ENCODE data around the gene GIPC1. TPM values are rescaled to one million over a fixed set of nuclear protein-coding genes. Genes with fewer than 3 reads are reported as not detected.
A peak's percentile ranks its signal among the peaks of the same experiment; 100 is the strongest.

Gene GIPC1
- total RNA-seq, 2 donors from 2014 or later: 68.6 to 72.6 TPM

- Mint-ChIP-seq H3K27me3 (ENCODE audit: insufficient read depth) (peaks cover 20% of the 10 kb centered on the region), H3K4me1 (peaks cover 6% of the 10 kb centered on the region), H3K4me3 (peak within 1 kb of the TSS; percentile 69), H3K36me3 (ENCODE audit: low read depth) (no peaks in the 10 kb centered on the region), H3K27ac (no peak within 1 kb of the TSS), H3K9me3 (no peaks in the 10 kb centered on the region)
- Histone ChIP-seq H3K27me3 (ENCODE audit: control insufficient read depth, insufficient read depth, low read length, poor library complexity, severe bottlenecking) (no peaks in the 10 kb centered on the region), H3K4me3 (ENCODE audit: low read length) (peak within 1 kb of the TSS; percentile 86), H3K4me1 (ENCODE audit: control insufficient read depth, insufficient read depth, low read length) (no peaks in the 10 kb centered on the region), H3K9ac (ENCODE audit: extremely low read depth, low read length, poor library complexity, severe bottlenecking) (peak within 1 kb of the TSS; percentile 49), H3K9me3 (ENCODE audit: control insufficient read depth, low read length) (no peaks in the 10 kb centered on the region), H3K36me3 (ENCODE audit: control insufficient read depth, insufficient read depth, low read length) (peaks cover 8% of the 10 kb centered on the region), H3K27ac (ENCODE audit: low read depth, low read length) (no peak within 1 kb of the TSS)
- TF ChIP-seq, protein P1, sequence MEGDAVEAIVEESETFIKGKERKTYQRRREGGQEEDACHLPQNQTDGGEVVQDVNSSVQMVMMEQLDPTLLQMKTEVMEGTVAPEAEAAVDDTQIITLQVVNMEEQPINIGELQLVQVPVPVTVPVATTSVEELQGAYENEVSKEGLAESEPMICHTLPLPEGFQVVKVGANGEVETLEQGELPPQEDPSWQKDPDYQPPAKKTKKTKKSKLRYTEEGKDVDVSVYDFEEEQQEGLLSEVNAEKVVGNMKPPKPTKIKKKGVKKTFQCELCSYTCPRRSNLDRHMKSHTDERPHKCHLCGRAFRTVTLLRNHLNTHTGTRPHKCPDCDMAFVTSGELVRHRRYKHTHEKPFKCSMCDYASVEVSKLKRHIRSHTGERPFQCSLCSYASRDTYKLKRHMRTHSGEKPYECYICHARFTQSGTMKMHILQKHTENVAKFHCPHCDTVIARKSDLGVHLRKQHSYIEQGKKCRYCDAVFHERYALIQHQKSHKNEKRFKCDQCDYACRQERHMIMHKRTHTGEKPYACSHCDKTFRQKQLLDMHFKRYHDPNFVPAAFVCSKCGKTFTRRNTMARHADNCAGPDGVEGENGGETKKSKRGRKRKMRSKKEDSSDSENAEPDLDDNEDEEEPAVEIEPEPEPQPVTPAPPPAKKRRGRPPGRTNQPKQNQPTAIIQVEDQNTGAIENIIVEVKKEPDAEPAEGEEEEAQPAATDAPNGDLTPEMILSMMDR (conservative IDR thresholded peaks at IDR 0.05): no peak
- peak; percentile 84 for DNase-seq
- WGBS, 2 experiments (ENCODE audit: insufficient coverage in 1 of 2, insufficient read length in 1 of 2): 2 to 31% methylated on average over 8 to 81 of the region's 85 CpGs
These were observed 63.0 kb downstream of the GIPC1 start, which contains the start of gene PKN1 for GRCh38 chr19:14432791-14433553. TSS of gene PKN1 (plus strand) at chr19:14433306. CDS start at chr19:14433522, 216 bp downstream.

- no peak for DNase-seq
- no peak overlapping the region for H3K27ac Mint-ChIP-seq
- no peaks in the 10 kb centered on the region for H3K36me3 ChIP-seq (ENCODE audit: control insufficient read depth, insufficient read depth, low read length)
- H3K4me3 Mint-ChIP-seq: no peak overlapping the region
- no peaks in the 10 kb centered on the region for H3K4me1 ChIP-seq (ENCODE audit: control insufficient read depth, insufficient read depth, low read length)
- no peaks in the 10 kb centered on the region for H3K27me3 ChIP-seq (ENCODE audit: control insufficient read depth, insufficient read depth, low read length, poor library complexity, severe bottlenecking)
- no peak overlapping the region for H3K9ac ChIP-seq (ENCODE audit: extremely low read depth, low read length, poor library complexity, severe bottlenecking)
- peaks cover 25% of the 10 kb centered on the region for H3K27me3 Mint-ChIP-seq (ENCODE audit: insufficient read depth)
- H3K9me3 Mint-ChIP-seq: no peaks in the 10 kb centered on the region
- H3K36me3 Mint-ChIP-seq (ENCODE audit: low read depth): no peaks in the 10 kb centered on the region
- peaks cover 6% of the 10 kb centered on the region for H3K4me1 Mint-ChIP-seq
- WGBS, 2 experiments (ENCODE audit: insufficient coverage in 1 of 2, insufficient read length in 1 of 2): 81 to 100% methylated on average over 1 to 3 of the region's 3 CpGs
- no peak overlapping the region for H3K27ac ChIP-seq (ENCODE audit: low read depth, low read length)
- no peak overlapping the region for H3K4me3 ChIP-seq (ENCODE audit: low read length)
- TF ChIP-seq, protein P1 (conservative IDR thresholded peaks at IDR 0.05): no peak
- no peaks in the 10 kb centered on the region for H3K9me3 ChIP-seq (ENCODE audit: control insufficient read depth, low read length)
These were observed 65.2 kb downstream of the GIPC1 start for GRCh38 chr19:14430712-14431111.

GRCh38 chr19:14428882-14429416, 67.0 kb downstream of the GIPC1 start:
- H3K9me3 Mint-ChIP-seq: no peaks in the 10 kb centered on the region
- Histone ChIP-seq H3K27ac (ENCODE audit: low read depth, low read length) (no peak overlapping the region), H3K27me3 (ENCODE audit: control insufficient read depth, insufficient read depth, low read length, poor library complexity, severe bottlenecking) (no peaks in the 10 kb centered on the region), H3K4me1 (ENCODE audit: control insufficient read depth, insufficient read depth, low read length) (no peaks in the 10 kb centered on the region), H3K36me3 (ENCODE audit: control insufficient read depth, insufficient read depth, low read length) (no peaks in the 10 kb centered on the region), H3K9me3 (ENCODE audit: control insufficient read depth, low read length) (no peaks in the 10 kb centered on the region), H3K9ac (ENCODE audit: extremely low read depth, low read length, poor library complexity, severe bottlenecking) (no peak overlapping the region), H3K4me3 (ENCODE audit: low read length) (no peak overlapping the region)
- H3K36me3 Mint-ChIP-seq (ENCODE audit: low read depth): no peaks in the 10 kb centered on the region
- peaks cover 25% of the 10 kb centered on the region for H3K27me3 Mint-ChIP-seq (ENCODE audit: insufficient read depth)
- TF ChIP-seq, protein P1 (conservative IDR thresholded peaks at IDR 0.05): no peak
- H3K4me1 Mint-ChIP-seq: peaks cover 2% of the 10 kb centered on the region
- no peak for DNase-seq
- H3K27ac Mint-ChIP-seq: no peak overlapping the region
- 84 to 93% methylated on average over 4 of the region's 4 CpGs for WGBS, 2 experiments (ENCODE audit: insufficient coverage in 1 of 2, insufficient read length in 1 of 2)
- H3K4me3 Mint-ChIP-seq: no peak overlapping the region

Small RNA genes lying within 50 kb of the gene (microRNA-seq; reads per million reads assigned to microRNA genes)
- not detected for gene MIR639 (ENCODE audit: borderline microRNAs expressed)

Other genes starting within 250 kb of the GIPC1 start
- 1 to 10 TPM in 1 of 2 donors, under 1 TPM in 1; 0.60 to 1.2 TPM for gene ADGRE5, start 114.7 kb downstream of the GIPC1 start, total RNA-seq
- gene DDX39A, start 76.8 kb downstream of the GIPC1 start, total RNA-seq: 10 to 100 TPM; 82.5 to 86.1 TPM
- 100 to 1,000 TPM; 103 to 141 TPM for gene PKN1, start 62.8 kb downstream of the GIPC1 start, total RNA-seq
- gene PTGER1, start 20.8 kb downstream of the GIPC1 start, total RNA-seq: 1 to 10 TPM in 1 of 2 donors, under 1 TPM in 1; 0.81 to 1.0 TPM
- gene DNAJB1, start 22.3 kb upstream of the GIPC1 start, total RNA-seq: 10 to 100 TPM; 66.1 to 70.0 TPM
- 100 to 1,000 TPM; 127 to 140 TPM for gene TECR, start 33.5 kb upstream of the GIPC1 start, total RNA-seq
- gene NDUFB7, start 75.9 kb upstream of the GIPC1 start, total RNA-seq: 100 to 1,000 TPM; 127 to 141 TPM
- not detected for gene CLEC17A, start 87.0 kb upstream of the GIPC1 start, total RNA-seq
- gene ADGRE3, start 178.7 kb upstream of the GIPC1 start, total RNA-seq: not detected
- gene ZNF333, start 193.9 kb upstream of the GIPC1 start, total RNA-seq: 10 to 100 TPM; 16.2 to 19.8 TPM